ENCODE data around the gene STXBP2. TPM values are rescaled to one million over a fixed set of nuclear protein-coding genes. Genes with fewer than 3 reads are reported as not detected.

The STXBP2 gene
- total RNA-seq, 2 donors from 2014 or later: 61.0 to 151 TPM

- intact Hi-C loops (cut with DNase I): loop anchor here (10.0 kb wide), 1 partner anchor 119 kb away; no protein-coding TSS in a partner anchor
- TF ChIP-seq, protein P1, sequence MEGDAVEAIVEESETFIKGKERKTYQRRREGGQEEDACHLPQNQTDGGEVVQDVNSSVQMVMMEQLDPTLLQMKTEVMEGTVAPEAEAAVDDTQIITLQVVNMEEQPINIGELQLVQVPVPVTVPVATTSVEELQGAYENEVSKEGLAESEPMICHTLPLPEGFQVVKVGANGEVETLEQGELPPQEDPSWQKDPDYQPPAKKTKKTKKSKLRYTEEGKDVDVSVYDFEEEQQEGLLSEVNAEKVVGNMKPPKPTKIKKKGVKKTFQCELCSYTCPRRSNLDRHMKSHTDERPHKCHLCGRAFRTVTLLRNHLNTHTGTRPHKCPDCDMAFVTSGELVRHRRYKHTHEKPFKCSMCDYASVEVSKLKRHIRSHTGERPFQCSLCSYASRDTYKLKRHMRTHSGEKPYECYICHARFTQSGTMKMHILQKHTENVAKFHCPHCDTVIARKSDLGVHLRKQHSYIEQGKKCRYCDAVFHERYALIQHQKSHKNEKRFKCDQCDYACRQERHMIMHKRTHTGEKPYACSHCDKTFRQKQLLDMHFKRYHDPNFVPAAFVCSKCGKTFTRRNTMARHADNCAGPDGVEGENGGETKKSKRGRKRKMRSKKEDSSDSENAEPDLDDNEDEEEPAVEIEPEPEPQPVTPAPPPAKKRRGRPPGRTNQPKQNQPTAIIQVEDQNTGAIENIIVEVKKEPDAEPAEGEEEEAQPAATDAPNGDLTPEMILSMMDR (IDR thresholded peaks at IDR 0.05): no peak
- no peak for TF ChIP-seq POLR2A (IDR thresholded peaks at IDR 0.05)
- Histone ChIP-seq H3K4me1 (peaks cover 12% of the 10 kb centered on the region), H3K4me3 (no peak overlapping the region), H3K27me3 (no peaks in the 10 kb centered on the region), H3K9me3 (no peaks in the 10 kb centered on the region), H3K36me3 (replicated peaks in 1 of 2; ENCODE audit: insufficient read depth in 1 of 2, low read depth in 2 of 2) (peaks cover 0 to 2% of the 10 kb centered on the region in 2 donors), H3K27ac (no peak overlapping the region)
- ATAC-seq (no peak), DNase-seq (no peak)
- WGBS, 2 donors: 35 to 39% methylated on average over 15 to 19 of the region's 19 CpGs
These were observed 48.9 kb downstream of the STXBP2 start for GRCh38 chr19:7685546-7686445.

GRCh38 chr19:7687177-7687576 is 50.3 kb downstream of the STXBP2 start:
- Histone ChIP-seq H3K27ac (no peak overlapping the region), H3K9me3 (no peaks in the 10 kb centered on the region), H3K4me1 (peaks cover 4% of the 10 kb centered on the region), H3K36me3 (replicated peaks in 1 of 2; ENCODE audit: insufficient read depth in 1 of 2, low read depth in 2 of 2) (peaks cover 0 to 2% of the 10 kb centered on the region in 2 donors), H3K27me3 (no peaks in the 10 kb centered on the region), H3K4me3 (no peak overlapping the region)
- ATAC-seq (no peak), DNase-seq (no peak)
- intact Hi-C loops (cut with DNase I): loop anchor here (10.0 kb wide), 1 partner anchor 118 kb away; no protein-coding TSS in a partner anchor
- 63 to 67% methylated on average over 9 to 12 of the region's 12 CpGs for WGBS, 2 donors
- TF ChIP-seq, protein P1 (IDR thresholded peaks at IDR 0.05): no peak
- no peak for TF ChIP-seq POLR2A (IDR thresholded peaks at IDR 0.05)

DNA sequence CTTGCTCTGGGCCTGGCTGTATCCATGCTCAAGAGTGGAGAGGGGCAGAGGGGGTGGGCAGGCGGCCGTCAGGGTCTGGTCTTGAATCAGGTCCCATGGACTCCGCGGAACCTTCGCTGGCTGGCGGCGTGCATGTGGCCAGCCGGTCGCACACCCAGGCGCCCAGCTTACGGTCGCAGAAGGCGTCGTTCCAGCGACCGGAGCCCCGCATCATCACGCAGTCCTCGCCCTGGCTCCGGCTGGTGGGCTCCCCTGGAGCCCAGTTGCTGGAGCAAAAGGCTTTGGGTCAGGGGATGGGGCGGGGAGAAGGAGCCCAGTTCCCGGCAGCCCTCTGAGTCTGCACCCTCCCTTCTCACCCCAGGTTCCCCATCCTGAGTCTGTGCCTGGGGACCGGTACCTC is 52.3 kb downstream of the STXBP2 start:
- Histone ChIP-seq H3K27me3 (no peaks in the 10 kb centered on the region), H3K4me3 (no peak overlapping the region), H3K36me3 (replicated peaks in 1 of 2; ENCODE audit: insufficient read depth in 1 of 2, low read depth in 2 of 2) (no peaks in the 10 kb centered on the region), H3K4me1 (no peaks in the 10 kb centered on the region), H3K9me3 (no peaks in the 10 kb centered on the region), H3K27ac (no peak overlapping the region)
- ATAC-seq (no peak), DNase-seq (no peak)
- intact Hi-C loops (cut with DNase I): loop anchor here (10.0 kb wide), 1 partner anchor 116 kb away; no protein-coding TSS in a partner anchor
- TF ChIP-seq POLR2A (IDR thresholded peaks at IDR 0.05): no peak
- TF ChIP-seq, protein P1 (IDR thresholded peaks at IDR 0.05): no peak
- WGBS, 2 donors: 31 to 57% methylated on average over 1 to 23 of the region's 23 CpGs

DNA sequence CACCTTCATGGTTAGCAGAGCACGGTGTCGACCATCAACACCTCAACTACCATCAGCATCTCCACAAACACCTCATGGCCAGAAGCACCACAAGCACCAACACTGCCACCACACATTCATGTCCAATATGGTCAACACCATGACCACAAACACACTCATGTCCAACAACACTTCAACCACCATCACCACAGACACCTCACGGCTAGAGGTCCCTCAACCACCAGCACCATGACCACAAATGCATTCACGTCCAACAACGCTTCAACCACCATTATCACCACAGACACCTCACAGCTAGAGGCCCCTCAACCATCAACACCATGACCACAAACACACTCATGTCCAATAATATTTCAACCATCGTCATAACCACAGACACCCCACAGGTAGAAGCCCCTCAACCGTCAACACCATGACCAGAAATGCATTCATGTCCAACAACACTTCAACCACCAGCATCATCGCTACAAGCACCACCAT is 53.9 kb downstream of the STXBP2 start:
- H3K9me3 ChIP-seq: no peaks in the 10 kb centered on the region
- TF ChIP-seq, protein P1 (IDR thresholded peaks at IDR 0.05): no peak
- TF ChIP-seq POLR2A (IDR thresholded peaks at IDR 0.05): no peak
- DNase-seq (no peak), ATAC-seq (no peak)
- no peak overlapping the region for H3K4me3 ChIP-seq
- H3K4me1 ChIP-seq: no peaks in the 10 kb centered on the region
- intact Hi-C loops (cut with DNase I): no loop called here
- no peak overlapping the region for H3K27ac ChIP-seq
- H3K27me3 ChIP-seq: no peaks in the 10 kb centered on the region
- 70 to 74% methylated on average over 8 of the region's 8 CpGs for WGBS, 2 donors
- H3K36me3 ChIP-seq (replicated peaks in 1 of 2; ENCODE audit: insufficient read depth in 1 of 2, low read depth in 2 of 2): no peaks in the 10 kb centered on the region

All from body of pancreas (tissue), 4 donors.